GM21423 (cell line): ENCODE measurements around the gene ABI3BP.
A peak's percentile ranks its signal among the peaks of the same experiment; 100 is the strongest.

Experiments used
- ATAC-seq: cut with Tn5 transposase; IDR thresholded peaks from one replicate; pipeline ENCODE4 v1.9.1; 2021; ENCODE audit warnings: mild to moderate bottlenecking, moderate library complexity; ENCODE audit not compliant: unreplicated experiment

ABI3BP gene

GRCh38 chr3:100740207-100740606 is 253.0 kb downstream of the ABI3BP start:
- ATAC-seq: no peak

DNA sequence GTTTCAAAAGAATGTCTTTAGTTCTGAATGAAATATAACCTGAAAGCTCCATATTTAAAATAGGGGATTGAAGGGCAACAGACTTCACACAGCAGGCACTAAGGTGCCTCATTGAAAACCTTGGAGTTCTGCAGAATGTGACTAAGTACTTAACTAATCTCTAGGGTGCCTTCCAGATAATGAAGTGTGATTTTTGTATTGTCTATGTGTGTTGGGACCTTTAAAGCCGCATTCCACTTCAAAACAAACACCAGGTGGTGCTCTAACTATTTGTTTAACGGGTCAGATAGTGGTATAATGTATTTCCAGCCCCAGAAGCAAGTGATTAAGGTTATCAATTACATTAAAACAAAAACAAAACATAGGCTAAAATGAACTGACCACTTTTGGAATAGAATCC is 255.9 kb downstream of the ABI3BP start:
- no peak for ATAC-seq

DNA sequence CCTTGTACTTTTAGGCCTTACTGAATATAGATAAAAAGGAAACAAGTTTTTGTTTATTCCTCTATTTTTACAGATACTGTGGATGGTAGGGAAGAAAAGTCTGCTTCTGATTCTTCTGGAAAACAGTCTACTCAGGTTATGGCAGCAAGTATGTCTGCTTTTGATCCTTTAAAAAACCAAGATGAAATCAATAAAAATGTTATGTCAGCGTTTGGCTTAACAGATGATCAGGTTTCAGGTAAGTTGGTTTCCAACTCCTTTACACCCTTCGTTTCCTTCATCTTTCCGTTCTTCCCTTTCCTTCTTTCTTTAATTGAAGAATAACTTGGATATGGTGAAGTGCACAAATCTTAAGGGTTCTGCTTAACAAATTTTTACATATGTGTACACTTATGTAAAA is 260.8 kb downstream of the ABI3BP start:
- no peak for ATAC-seq

GRCh38 chr3:100730524-100730923 is 262.7 kb downstream of the ABI3BP start:
- peak; percentile 48 for ATAC-seq

DNA sequence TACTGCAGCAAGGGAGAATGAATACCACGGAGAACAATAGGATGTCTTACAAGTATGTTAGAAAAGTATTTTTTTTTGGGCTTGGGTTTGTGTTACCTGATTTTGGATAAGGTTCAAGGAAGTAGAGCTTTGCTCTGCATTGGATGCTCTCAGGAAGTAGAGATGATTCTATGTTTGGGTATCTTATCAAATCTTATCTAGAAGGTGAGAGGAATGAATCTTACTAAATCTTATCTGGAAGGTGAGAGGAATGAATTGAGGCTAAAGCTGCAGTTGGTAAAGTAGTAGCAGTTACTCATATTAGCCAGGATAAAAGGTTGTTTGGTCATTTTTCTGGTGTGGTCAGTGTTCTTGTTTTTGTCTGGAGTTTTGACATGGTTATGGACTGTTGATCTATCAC is 266.5 kb downstream of the ABI3BP start:
- ATAC-seq: no peak

DNA sequence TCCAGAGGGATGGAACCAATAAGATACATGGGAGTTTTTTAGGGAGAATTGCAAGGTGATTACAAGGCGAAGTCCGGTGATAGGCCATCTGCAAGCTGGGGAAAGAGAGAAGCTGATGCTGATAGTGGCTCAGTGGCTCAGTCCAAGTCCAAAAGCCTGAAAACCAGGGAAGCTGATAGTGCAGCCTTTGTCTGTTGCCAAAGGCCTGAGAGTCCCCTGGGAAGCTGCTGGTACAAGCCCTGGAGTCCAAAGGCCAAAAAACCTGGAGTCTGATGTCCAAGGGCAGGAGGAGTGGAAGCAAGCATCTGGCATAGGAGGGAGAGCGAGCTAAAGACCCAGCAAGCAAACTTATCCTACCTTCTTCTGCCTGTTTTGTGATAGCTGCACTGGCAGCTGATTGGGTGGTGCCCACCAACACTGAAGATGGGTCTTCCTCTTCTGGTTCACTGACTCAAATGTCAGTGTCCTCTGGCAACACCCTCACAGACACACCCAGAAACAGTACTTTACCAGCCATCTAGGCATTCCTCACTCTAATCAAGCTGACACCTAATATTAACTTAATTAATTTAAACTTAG is 267.2 kb downstream of the ABI3BP start:
- no peak for ATAC-seq

- no peak for ATAC-seq
These were observed 272.8 kb downstream of the ABI3BP start for GRCh38 chr3:100720426-100720825.

- ATAC-seq: no peak
These were observed 274.1 kb downstream of the ABI3BP start for GRCh38 chr3:100719136-100719535.

DNA sequence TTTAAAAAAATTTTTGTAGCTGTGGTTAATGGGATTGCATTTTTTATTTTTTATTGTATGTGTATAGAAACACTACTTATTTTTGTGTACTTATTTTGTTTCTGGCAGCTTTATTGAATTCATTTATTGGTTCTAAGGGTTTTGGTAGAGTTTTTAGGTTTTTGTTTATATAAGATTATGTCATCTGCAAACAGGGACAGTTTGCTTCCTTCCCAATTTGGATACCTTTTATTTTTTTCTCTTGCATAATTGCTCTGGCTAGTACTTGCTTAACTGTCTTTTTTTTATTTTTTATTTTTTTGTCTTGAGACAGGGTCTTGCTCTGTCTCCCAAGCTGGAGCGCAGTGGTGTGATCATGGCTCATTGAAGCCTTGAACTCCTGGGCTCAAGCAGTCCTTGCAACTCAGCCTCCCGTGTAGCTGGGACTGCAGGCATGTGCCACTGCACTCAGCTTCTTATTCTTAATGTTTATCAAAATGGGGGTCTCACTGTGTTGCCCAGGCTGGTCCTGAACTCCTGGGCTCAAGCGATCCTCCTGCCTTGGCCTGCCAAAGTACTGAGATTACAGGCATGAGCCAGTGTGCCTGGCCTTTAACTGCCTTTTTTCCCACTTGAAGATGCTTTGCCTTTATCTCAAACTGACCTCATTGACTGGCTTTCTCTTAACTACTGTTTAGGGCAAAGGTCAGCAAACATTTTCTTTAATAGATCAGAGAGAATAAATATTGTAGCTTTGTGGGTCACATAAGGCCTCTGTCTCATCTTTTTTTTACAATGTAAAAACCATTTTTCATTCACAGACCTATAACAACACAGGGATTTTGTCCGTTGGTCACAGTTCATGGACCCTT is 275.4 kb downstream of the ABI3BP start:
- no peak for ATAC-seq

- no peak for ATAC-seq
These were observed 276.2 kb downstream of the ABI3BP start for GRCh38 chr3:100717063-100717462.

- ATAC-seq: no peak
These were observed 278.0 kb downstream of the ABI3BP start for GRCh38 chr3:100715176-100715575.

DNA sequence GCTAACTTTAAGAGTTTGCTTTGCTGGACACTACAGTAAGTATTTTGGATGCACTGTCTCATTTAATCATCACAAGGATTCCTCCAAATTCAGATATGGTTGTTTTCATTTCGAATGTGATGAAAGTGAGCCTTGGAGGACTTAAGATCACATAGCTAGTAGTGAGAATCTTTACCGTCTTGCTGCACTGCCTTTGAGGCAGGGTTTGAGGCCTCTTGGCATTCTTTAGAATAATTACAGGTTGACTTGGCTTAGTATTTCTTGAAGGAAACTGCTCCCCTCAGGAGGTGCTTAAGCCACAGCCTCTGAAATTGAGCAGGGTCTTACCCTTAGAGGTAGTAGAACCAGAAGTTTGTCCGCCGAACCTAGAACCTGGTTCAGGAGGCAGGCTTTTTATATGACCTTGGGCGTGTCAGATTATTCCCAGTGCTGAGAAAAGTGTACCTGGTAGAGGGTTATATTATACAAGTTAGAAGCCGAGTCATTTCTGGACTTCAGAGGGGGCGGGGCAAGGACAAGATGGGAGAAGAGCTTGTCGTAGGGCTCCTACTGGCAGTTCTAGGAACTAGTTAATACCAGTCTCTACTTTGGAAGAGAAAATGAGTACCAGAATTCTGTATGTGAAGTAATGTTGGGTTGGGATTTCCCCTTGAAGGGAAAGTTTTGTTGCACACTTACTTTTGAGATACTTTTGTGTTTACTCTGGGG is 282.8 kb downstream of the ABI3BP start:
- peak; percentile 26 for ATAC-seq

GRCh38 chr3:100709842-100710260 is 283.4 kb downstream of the ABI3BP start:
- no peak for ATAC-seq

DNA sequence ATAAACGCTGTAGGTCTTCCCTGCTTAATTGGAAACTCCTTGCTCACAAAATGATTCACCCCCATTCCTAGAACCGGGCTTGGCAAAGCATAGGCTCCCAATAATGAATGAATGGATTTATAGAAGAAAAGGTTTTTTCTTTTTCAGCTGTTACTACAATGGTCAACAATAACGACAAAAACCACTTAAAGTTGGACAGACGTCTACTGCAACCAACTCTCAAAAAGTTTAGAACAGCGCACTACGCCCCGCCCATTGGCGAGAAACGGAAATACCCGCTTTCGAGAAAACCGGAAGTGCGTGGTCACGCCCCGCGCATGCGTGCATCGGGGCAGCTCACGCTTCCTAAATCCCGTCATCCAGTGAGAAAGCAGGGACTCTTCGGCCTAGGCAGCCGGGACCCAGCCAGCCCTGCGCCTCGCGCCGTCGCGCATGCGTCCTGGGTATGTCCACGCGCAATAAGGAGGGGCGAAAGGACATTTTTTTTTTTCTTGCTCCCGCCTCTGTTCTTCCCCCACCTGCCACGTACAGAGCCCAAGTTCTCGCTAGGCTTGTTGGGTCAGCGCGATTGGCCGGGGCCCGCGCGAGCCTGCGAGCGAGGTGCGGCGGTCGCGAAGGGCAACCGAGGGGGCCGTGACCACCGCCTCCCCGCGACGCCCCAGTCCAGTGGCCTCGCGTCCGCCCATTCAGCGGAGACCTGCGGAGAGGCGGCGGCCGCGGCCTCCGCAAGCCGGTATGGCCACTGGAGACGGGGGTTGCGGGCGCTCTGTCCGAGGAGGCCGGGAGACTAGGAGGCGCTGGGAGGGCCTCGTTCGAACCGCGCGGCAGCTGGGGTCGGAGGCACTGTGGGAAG is 284.0 kb downstream of the ABI3BP start, which contains the start of gene TFG:
TFG (plus strand) TSS at position 506 of the 853 bp plus-strand sequence. CDS start 4,192 bp downstream, outside the sequence.
- ATAC-seq: peak; percentile 93

DNA sequence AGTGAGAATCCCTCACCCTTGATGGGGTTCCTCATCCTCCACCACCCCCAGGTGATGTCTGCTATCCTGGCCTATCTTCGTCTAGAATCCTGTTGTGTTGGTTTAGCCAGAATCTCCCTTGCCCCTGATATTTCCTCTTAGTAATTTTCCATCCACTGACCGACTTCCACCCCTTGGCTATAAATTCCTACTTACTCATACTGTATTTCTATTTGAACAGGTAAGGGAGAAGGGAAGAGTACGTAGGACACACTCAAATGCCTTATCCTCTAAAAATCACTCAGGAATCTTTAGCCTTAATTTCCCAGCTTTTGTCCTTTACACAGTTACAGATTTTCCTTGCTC is 284.6 kb downstream of the ABI3BP start:
- no peak for ATAC-seq

- no peak for ATAC-seq
These were observed 286.9 kb downstream of the ABI3BP start for GRCh38 chr3:100706365-100706764.

DNA sequence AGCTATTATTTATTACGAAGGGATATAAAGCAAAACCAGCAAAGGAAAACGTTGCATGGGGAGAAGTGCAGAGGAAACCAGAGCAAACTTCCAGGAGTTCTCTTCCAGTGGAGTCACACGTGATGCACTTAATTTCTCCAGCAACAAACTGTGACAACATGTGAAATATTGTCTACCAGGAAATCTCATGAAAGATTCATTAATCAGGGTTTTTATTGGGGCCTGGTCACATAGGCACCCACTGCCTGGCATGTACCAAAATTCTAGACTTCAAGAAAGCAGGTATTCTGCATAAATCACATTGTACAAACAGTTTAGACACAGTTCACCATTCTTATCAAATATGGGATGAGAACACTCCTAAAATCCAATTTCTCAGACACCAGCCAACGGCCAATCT is 289.4 kb downstream of the ABI3BP start:
- ATAC-seq: no peak

DNA sequence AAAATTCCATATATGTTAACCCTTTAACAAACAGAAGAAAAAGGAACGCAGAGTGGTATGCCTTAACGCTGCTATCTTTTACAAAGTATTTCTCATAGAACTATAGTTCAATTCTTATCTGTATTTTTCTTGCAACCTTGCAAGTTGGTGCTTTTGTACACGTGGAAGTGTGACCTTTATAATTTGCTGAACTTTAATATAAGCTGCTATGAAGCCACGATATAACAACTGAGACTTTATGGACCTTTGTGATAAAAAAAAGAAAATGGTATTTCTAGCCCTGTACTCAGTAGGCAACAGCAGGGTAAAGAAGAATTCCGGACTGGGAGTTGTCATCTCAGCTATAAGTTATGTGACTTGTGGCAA is 290.3 kb downstream of the ABI3BP start:
- no peak for ATAC-seq

DNA sequence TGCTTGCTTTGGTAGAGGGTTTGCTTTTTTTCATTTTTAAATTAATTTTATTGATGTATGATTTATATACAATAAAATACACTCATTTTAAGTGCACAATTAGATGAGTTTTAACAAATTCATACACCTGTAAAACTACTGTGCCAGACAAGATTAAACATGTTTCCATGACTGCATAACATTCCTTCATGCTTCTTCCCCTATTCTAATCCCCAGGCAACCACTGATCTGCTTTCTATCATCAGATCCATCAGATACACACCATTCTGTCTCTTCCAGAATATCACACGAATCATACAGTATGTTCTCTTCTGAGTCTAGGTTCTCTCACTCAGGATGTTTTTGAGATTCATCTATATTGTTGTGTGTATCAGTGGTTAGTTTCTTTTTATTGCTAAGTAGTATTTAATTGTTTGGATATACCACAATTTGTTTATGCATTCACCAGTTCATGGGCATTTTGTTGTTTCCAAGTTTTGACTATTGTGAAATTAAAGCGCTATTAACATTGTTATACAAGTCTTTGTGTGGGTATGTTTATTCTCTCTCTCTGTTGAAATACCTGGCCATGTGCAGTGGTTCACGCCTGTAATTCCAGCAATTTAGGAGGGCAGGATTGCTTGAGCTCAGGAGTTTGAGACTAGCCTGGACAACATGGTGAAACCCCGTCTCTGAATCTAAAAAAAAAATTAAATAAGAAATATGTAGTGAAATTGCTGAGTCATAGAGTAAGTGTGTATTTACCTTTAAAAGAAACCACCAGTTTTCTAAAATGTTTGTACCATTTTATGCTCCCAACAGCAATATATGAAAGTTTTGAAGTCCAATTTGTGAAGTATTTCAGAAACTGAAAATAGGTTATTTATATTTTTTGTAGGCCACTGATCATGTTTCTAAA is 290.9 kb downstream of the ABI3BP start:
- ATAC-seq: no peak

DNA sequence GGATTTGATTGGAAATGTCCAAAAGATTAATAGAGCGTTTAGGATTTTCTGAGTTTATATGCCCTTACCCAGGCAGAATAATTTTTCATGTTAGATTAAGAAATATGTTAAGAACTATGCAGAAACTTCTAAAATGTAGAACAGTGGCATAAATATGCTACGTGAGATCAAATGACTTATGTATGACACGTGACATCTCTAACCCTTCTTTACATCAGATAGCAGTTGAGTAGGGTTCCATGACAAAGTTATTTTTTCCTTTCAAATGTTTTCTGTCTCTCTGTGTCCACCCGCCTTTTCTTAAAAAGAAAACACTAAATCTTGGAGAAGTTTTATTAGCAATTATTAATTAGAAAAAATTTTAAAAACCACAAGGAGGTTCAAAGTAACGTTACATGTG is 292.5 kb downstream of the ABI3BP start:
- no peak for ATAC-seq
